Fibroblast of lung (primary cell): ENCODE results near the gene TBL1XR1.

Source experiments
- EZH2 ChIP-seq: IDR thresholded peaks from 2 replicates; pipeline ENCODE4 v1.5.1; 2012; ENCODE audit warnings: low read length, control low read depth, mild to moderate bottlenecking; ENCODE audit errors: missing control alignments
- TF ChIP-seq, protein P1 (sequence below), 2 donors: IDR thresholded peaks in 1 of 2; conservative IDR thresholded peaks in 1 of 2; 1 replicate in 1 of 2; 2 replicates in 1 of 2; pipeline ENCODE4 v1.5.1; 2011 to 2012; ENCODE audit warnings: low read length in 2 of 2, control low read depth in 1 of 2, inconsistent platforms in 1 of 2, low read depth in 1 of 2, mild to moderate bottlenecking in 1 of 2

- no peak for TF ChIP-seq EZH2
- TF ChIP-seq, protein P1, sequence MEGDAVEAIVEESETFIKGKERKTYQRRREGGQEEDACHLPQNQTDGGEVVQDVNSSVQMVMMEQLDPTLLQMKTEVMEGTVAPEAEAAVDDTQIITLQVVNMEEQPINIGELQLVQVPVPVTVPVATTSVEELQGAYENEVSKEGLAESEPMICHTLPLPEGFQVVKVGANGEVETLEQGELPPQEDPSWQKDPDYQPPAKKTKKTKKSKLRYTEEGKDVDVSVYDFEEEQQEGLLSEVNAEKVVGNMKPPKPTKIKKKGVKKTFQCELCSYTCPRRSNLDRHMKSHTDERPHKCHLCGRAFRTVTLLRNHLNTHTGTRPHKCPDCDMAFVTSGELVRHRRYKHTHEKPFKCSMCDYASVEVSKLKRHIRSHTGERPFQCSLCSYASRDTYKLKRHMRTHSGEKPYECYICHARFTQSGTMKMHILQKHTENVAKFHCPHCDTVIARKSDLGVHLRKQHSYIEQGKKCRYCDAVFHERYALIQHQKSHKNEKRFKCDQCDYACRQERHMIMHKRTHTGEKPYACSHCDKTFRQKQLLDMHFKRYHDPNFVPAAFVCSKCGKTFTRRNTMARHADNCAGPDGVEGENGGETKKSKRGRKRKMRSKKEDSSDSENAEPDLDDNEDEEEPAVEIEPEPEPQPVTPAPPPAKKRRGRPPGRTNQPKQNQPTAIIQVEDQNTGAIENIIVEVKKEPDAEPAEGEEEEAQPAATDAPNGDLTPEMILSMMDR (conservative IDR thresholded peaks at IDR 0.05 in 1 of 2, IDR thresholded peaks at IDR 0.05 in 1 of 2; ENCODE audit: low read depth in 1 of 2, low read length in 2 of 2): no peak
Measured at GRCh38 chr3:177065285-177066033, 131.8 kb downstream of the TBL1XR1 start.
